ENCODE data around the gene MYLK2.
"Not testable (repeated sequence)": the region's sequence is repeated elsewhere in the genome, so short reads cannot be mapped to it uniquely, and the experiment has no call there.

Gene MYLK2

DNA sequence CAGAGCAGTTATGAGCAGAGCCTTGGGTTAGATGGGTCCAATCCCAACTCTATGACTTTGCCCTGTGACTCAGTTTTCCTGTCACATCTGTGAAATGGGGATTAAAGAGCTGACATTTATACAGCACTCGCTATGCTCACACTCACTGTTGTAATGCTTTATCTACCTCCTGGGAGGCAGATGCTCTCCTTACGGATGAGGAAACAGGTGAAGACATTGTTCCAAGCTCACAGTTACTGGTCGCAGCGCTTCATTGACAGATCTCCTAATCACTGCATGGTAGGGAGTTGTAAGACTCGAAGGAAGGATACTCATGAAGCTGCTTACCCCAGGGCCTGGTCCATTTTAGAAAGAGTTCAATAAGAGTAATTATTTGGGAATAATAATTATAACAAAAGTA lies 2.9 kb upstream of the MYLK2 start:
- no peak for DNase-seq

DNA sequence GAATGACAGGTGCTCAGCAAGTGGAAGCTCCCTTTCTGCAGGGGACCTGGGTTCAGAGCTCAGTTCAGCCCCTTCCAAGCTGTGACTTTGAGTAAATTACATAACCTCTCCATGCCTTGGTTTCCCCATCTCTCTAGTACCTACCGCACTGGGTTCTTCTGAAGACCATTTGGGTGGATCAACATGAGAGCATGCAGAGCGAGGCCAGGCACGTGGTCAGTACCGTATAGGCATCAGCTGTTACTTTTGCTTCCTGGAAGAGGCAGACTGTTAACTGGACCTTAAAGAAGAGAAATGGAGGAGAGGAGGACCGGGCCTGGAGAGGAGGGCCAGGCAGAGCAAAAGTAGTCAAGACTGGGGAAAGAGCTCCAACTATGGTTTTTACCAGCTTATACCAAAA lies 1.7 kb upstream of the MYLK2 start:
- DNase-seq: no peak

DNA sequence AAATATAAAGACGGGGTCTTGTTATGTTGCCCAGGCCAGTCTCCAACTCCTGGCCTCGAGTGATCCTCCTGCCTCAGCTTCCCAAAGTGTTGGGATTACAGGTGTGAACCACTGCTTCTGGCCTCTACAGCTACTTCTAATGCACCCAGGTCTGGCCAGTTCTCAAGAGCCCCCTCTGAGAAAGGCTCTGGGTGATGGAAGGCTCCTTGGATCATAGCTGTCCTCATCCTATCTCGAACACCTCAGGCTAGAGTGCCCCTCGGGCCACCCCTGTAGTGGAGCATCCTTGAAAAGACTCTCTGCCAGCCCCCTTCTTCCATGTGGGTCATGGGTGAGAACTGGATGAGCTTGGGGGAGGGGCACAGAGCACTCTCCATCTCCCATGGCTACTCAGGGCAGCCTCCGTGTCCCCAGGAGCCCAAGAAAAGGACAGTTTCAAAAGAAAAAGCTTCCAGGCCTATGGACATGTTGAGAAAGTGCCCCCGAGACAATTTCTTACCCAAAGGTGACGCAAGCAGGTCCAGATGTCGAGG lies 714 bp upstream of the MYLK2 start:
- no peak for DNase-seq

DNA sequence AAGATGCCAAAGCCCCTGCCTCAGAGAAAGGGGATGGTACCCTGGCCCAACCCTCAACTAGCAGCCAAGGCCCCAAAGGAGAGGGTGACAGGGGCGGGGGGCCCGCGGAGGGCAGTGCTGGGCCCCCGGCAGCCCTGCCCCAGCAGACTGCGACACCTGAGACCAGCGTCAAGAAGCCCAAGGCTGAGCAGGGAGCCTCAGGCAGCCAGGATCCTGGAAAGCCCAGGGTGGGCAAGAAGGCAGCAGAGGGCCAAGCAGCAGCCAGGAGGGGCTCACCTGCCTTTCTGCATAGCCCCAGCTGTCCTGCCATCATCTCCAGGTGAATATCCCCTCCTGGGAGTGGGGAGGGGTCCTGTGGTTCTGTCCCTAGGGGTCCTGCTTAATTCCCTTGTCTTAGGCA lies 1.1 kb downstream of the MYLK2 start:
- DNase-seq: no peak

DNA sequence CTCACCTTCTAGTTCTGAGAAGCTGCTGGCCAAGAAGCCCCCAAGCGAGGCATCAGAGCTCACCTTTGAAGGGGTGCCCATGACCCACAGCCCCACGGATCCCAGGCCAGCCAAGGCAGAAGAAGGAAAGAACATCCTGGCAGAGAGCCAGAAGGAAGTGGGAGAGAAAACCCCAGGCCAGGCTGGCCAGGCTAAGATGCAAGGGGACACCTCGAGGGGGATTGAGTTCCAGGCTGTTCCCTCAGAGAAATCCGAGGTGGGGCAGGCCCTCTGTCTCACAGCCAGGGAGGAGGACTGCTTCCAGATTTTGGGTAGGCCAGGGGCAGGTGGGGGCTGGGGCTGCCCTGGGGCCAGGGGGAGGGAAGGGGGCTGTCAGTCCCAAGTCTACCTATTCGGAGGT lies 2.3 kb downstream of the MYLK2 start:
- DNase-seq: no peak

DNA sequence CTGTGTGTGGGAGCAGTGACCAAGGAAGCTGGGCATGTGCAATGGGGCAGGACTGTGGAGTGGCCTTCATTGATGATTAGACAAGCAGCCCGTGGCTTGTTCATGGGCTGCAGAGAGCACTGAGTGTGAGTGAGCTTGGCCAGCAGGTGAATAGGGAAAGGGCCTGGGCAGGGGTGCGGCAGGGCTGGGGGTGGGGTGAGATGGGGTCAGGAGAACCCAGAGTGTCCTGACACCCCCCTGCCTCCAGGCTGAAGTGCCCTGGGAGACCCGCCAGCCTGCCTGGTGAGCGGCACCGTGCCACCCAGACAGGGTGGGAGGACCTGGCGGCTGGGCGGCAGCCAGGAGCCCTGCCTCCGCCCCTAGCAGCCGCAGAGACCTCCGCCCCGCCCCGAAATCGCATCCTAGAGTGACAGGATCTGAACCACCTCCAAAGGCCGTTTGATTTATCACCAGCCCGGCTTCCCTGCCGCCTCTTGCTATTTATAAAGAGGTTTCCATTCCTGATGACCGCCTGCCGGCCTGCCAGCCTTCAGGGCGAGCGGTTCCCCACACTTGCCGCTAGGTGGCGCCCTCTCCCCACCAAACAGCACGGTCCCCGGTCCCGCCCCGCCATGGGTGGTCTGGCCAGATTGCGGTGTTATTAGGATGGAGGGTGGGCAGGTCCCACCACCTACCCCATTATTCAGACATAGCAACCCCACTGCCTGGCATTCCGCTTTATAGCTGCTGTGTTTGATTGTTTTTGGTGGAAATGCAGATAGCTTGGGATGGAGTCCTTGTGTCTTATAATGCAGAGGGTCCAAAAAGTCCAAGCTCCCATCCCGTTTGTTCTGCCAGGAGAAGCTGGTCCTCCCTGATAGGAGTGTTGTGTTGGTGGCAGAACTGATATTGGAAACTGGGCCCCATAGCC lies 3.5 kb downstream of the MYLK2 start:
- peak; percentile 93 for DNase-seq

DNA sequence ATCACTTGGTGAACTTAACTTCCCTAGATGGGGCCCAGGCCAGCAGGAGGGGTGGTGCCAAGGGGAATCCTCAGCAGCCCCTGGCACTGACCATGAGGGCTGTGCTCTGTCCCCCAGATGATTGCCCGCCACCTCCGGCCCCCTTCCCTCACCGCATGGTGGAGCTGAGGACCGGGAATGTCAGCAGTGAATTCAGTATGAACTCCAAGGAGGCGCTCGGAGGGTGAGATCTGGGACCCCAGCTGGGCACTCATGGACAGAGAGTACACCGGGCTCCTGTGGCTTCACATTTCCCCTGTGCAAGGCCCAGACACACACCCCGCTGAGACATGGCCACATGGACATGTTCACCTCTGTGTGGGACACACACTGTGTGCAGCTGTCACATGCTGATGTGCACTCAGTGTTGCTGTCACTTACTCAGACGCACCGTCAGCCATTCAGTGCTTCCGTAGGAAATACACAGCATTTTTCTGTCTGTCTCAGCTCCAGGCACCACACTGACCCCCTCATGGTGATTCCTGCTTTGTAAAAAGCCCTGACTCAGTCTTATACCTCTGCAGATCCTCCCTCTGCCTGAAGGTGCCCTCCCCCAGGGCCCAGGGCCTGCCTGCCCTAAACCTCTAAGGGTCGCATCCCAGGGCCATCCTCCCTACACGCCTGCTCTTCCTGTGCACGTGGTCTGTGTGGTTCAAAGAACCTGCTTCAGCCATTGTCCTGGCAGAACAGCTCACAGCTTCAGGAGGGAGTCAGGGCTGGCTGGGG lies 4.4 kb downstream of the MYLK2 start:
- no peak for DNase-seq

DNA sequence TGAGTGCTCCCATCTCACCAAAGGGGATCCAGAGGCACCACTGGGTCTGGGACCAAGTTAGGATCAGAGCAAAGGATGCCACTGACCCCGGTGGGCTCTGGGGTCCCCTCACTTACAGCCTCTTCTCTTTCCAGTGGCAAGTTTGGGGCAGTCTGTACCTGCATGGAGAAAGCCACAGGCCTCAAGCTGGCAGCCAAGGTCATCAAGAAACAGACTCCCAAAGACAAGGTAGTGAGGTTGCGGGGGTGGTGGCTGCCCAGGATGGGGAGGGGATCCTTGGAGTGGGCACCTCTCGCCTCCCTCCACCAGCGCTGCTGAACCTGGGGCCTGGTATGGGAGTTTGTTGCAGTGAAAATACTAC lies 4.9 kb downstream of the MYLK2 start:
- DNase-seq: no peak

DNA sequence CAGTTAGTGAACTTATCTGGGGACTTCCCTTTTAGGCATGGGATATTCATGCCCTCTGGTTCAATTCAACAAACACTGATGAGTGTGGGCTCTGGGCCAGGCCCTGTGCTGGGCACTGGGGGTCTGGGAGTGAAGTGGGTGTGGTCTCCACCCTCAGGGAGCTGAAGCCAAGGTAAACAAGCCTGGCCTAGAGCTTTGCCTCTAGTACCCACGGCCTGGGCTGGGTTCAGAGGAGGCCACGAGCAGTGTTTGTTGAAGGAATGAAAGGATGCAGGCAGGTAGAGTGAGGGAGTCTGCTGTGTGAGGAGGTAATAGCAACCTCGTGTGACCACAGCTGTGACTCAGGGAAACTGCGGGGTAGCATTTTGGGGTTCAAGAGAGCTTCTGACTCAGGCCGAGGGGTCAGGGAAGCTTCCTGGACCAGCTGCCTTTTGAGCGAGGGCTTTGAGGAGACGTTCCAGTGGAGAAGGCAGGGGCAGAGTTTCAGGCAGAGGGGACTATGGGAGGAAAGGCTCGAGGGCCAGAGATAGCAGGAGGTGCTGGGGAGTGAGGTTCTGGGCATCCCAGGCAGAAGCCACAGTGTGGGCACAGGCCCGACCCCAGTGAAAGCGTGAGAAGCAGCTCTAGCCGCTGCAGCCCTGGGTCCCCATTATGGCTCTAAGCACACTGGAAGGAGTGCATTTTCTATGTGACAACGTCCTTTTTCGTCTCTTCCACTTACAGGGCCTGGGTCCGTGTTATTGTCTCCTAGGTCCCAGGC lies 5.6 kb downstream of the MYLK2 start:
- DNase-seq: no peak

DNA sequence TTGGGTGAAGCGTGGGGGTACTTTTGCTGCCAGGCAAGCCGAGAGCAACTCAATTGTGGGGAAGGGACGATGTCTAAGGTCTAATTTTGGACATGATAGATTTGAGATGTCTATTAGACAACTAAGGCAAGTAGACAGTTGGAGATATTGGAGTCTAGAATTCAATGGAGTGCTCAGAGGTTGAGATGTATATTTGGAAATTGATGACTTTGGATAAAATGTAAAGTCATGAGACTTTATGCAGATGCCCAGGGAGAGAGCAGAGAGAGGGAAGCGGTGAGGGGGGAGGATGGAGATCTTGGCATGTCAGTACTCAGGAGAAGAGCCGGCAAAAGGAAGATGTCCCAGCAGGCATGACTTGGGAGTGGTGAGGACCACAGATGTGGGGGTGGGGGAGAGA lies 6.9 kb downstream of the MYLK2 start:
- no peak for DNase-seq

DNA sequence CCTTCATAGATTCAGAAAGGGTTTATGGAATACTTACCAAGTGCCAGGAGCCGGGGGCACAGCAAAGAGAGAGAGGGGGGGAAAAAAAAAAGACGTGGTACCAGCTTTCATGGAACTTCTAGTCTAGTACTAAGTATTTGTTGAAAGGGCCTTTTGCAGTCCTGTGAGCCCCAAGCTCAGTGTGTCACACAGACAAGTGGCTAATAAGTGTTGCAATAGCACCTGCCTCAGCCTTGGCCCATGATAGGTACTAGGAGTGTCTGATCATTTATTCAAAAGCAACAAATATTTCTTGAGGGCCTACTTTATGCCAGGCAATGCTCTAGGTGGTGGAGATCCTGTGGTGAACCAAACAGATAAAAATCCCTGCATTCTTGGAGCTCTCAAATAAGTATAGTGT lies 7.9 kb downstream of the MYLK2 start:
- no peak for DNase-seq

DNA sequence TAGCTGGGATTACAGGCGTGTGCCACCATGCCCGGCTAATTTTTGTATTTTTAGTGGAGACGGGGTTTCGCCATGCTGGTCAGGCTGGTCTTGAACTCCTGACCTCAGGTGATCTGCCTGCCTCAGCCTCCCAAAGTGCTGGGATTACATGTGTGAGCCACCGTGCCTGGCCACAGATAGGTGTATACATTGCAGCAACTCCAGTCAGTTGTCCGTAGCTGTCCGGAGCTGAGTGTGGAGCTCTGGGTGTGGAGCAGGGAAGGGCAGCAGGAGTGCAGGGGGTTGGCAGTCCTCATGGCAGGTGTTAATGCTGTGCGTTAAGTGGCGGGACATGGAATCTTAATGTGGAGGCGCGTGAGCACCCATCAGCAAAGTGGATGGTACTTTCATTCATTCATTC lies 8.9 kb downstream of the MYLK2 start:
- DNase-seq: not testable (repeated sequence)

DNA sequence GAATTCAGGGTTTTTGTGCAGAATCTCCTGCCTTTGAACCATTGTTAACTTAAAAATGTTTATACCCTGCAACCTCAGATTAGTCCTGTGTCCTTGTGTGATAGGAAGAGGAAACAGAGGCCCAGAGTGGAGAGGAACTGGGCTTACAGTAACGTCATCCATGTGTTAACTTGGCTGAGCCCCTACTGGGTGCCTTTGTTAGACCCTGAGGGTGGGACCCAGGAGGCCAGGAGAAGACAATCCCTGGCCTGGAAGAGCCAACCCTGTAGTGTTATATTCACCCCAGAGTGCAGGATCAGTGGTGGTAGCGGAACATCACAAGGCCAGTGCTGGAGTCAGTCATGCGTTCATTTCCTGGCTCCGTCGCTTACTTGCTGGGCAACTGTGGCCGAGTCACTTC lies 10.6 kb downstream of the MYLK2 start:
- DNase-seq: no peak

DNA sequence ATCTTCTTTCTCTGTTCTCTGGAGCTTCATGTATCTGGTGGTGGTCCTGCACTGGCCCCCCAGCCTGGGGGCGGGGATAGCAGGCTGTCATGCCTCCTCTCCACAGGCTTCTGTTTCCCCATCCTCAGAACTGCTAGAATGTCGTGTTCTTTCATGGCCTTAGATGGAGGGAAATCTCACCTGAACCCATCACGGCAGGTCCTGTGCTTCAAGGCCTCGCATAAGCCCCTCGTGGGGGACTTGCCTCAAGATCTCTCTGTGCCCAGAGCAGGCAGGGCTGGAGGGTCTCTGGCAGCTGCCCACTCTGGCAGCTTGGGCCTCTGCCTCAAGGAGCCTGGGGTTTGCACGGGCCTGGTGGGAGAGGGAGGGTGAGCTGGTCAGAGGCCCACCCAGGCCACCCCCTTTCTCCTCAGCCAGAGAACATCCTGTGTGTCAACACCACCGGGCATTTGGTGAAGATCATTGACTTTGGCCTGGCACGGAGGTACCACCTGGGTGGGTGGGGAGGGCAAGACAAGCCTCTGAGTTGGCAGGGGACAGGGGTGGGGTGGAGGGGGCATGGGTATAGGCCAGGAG lies 11.3 kb downstream of the MYLK2 start:
- no peak for DNase-seq

DNA sequence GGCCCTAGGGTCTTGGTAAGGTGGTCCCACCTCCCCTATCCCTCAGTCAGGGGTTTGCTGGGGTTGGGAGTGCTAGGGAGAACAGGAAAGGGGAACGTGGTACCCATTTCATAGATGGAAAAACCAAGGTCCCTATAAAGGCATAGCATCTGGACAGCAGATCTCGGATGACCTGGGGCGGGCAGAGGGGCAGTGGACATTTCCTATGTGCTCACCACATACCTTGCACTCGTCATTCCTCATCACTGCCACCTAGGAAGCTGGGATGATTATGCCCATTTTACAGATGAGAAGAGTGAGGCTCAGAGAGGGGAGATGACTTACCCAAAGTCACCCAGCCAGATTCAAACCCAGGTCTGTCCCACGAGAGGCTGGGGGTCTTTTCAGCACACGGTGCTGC lies 12.1 kb downstream of the MYLK2 start:
- DNase-seq: no peak

DNA sequence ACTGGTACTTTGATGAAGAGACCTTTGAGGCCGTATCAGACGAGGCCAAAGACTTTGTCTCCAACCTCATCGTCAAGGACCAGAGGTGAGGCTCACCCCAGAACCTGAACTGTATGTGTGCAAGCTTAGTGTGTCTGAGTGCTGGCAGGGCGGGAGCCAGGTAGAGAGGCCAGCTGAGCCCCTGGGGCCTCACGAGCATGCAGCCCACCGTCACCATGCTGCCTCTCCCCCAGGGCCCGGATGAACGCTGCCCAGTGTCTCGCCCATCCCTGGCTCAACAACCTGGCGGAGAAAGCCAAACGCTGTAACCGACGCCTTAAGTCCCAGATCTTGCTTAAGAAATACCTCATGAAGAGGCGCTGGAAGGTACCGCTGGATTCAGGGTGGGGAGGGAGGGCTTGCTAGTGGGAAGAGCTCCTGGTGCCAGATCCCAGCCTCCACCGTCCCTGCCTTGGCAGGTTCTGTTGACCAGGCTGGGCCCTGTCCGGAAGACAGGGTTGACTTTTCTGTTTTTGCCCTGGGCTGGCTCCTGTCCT lies 12.7 kb downstream of the MYLK2 start:
- no peak for DNase-seq

DNA sequence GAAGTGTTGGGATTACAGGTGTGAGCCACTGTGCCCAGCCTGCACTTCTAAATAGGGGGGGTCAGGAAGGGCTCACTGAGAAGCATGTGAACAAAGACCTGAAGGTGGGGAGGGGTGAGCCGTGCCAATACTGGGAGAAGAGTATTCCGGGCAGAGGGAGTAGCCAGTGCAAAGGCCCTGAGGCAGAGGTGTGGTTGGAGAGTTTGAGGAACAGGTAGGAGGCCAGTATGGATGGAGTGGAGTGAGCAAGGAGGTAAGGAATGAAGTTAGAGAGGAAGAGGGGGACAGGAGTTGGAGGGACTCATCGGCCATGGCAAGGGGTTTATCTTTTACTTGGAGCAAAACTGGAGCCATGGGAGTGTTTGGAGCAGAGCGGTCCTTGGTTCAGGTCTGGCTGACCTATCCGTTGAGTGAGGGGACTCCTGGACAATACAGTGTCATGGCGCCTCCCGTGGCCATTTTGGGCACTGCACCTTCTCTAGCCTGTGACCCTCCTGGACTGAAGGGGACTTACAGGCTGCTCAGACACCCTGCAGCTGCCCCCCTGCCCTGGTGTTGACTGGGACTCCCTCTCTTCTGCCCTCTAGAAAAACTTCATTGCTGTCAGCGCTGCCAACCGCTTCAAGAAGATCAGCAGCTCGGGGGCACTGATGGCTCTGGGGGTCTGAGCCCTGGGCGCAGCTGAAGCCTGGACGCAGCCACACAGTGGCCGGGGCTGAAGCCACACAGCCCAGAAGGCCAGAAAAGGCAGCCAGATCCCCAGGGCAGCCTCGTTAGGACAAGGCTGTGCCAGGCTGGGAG lies 14.2 kb downstream of the MYLK2 start:
- peak; percentile 4 for DNase-seq

DNA sequence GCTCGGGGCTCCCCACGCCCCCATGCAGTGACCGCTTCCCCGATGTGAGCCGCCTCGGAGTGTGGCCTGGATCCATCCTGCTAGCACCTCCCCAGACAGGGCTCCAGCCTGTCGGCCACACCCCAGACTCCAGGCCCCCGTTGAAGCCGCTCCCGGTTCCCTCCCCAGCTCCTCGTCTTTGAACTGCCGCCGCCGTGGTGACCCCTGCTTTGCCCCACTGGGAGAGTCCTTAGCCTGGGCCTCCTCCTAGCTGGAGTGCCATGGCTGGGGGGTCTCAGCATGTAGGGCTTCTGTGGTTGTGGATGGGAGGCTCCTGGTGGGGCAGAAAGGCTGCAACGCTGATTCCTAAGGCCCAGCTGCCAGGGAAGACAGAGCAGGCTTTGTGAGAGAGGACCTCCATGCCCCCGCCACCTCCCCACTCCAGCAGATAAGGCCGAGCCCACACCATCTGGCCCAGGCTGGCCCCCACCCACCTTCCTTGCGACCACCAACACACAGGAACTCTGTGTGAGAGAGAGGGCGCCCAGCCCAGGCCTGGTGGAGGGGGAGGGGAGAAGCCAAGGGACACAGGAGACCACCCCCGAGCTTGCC lies 14.9 kb downstream of the MYLK2 start:
- DNase-seq: no peak

DNA sequence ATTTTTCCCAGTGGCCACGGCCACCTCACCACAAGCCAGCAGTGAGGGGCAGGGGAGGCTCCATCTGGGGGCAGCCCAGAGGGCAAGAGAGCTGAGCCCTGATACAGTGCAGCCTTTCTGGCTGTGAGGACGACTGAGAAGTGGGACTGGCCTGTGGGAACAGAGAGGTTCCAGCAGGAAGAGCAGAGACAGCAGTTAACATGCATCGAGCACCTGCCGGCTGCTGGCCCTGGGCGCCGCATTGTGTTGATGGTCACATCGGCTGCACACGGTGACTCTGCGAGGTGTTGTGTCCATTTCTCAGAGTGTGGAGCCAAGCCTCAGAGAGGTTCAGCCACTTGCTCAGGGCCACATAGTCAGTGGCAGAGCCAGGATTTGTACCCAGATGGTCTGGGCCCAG lies 16.4 kb downstream of the MYLK2 start:
- DNase-seq: no peak

DNA sequence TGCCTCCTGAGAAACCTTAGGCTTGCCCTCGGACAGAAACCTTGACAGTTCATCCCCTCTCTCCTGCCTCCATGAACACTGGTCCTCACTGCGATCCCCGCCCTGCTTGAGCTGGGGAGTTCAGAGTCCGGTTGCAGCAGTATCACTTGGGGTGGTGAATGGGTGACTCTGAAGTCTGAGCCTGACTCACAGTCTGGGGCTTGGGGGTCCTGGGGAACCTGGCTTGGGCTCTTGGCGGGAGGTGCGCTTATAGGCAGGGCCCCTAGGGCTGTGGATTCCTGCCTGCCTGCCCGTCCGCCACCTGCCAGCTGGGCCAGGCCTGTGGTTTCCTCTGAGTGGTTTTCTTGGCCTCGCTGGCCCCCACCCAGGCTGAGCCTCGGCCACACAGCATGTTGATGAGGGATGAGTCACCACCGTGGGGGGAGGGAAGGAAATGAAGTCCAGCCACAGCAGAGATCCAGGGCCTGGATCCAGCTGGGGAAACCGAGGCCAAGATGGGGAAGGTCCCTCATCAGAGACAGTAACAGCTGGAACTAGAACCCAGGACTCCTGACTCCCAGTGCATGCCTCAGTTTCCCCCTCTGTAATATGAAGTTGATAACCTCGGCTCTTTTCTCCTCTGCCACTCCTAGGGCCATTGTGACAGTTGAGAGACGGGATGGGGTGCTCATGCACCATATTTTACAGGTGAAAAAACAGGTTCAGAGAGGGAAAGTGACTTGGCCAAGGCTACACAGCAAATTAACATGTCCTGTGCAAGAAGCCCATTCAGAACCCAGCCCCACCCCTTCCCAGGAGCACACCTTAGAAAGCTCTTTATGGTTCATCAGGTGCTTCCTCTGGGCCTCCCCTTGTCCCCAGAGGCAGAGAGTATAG lies 17.1 kb downstream of the MYLK2 start:
- DNase-seq: no peak
